HepG2 (cell line): Measurements from ENCODE around the gene SLC17A9. TPM values are rescaled to one million over a fixed set of nuclear protein-coding genes. Genes with fewer than 3 reads are reported as not detected.

ENCODE experiments used
- AGO2 ChIP-seq: fragments of 200-400 bp; formaldehyde crosslinking; optimal IDR thresholded peaks from 2 replicates; pipeline ENCODE3; 2017; ENCODE audit warnings: mild to moderate bottlenecking, low read depth, low read length, moderate library complexity
- ARNT2 ChIP-seq: sonication (generic); formaldehyde crosslinking; IDR thresholded peaks from 2 replicates; pipeline ENCODE4 v1.8.0; 2022; ENCODE audit warnings: mild to moderate bottlenecking, low read depth, missing genetic modification reagents, moderate library complexity
- CBX2 ChIP-seq, 2 experiments: fragments of 200-600 bp in 1 of 2; sonication (generic); formaldehyde crosslinking in 1 of 2; IDR thresholded peaks; 2 replicates each; pipeline versions ENCODE4 v1.7.0 to v1.8.1; 2018 to 2022; ENCODE audit warnings: low read depth in 2 of 2, low read length in 1 of 2, mild to moderate bottlenecking in 1 of 2, missing genetic modification reagents in 1 of 2
- CREM ChIP-seq, 2 experiments: sonication (generic) in 1 of 2; formaldehyde crosslinking in 1 of 2; IDR thresholded peaks; 2 replicates each; pipeline versions ENCODE4 v1.4.0 to v1.6.1; 2016 to 2020; ENCODE audit warnings: antibody characterized with exemption in 1 of 2, mild to moderate bottlenecking in 1 of 2, missing genetic modification reagents in 1 of 2
- NCOR1 ChIP-seq: fragments of 200-600 bp; sonication (generic); IDR thresholded peaks from 2 replicates; pipeline ENCODE4 v1.7.0; 2017; ENCODE audit warnings: antibody characterized with exemption, low read length, borderline replicate concordance
- RBFOX2 ChIP-seq: fragments of 200-400 bp; formaldehyde crosslinking; IDR thresholded peaks from 2 replicates; pipeline ENCODE4 v1.6.1; 2017; ENCODE audit warnings: low read depth, mild to moderate bottlenecking, low read length
- RCOR2 ChIP-seq: IDR thresholded peaks from 2 replicates; pipeline ENCODE4 v1.6.1; 2016; ENCODE audit warnings: missing biosample characterization, missing genetic modification reagents
- REXO4 ChIP-seq: sonication (generic); formaldehyde crosslinking; IDR thresholded peaks from 2 replicates; pipeline ENCODE4 v1.8.0; 2022; ENCODE audit warnings: missing genetic modification reagents, mild to moderate bottlenecking, borderline replicate concordance
- SSRP1 ChIP-seq: IDR thresholded peaks from 2 replicates; pipeline ENCODE4 v1.6.1; 2016; ENCODE audit warnings: control low read depth
- TEAD2 ChIP-seq: sonication (generic); formaldehyde crosslinking; IDR thresholded peaks from 2 replicates; pipeline ENCODE4 v1.9.0; 2021; ENCODE audit warnings: missing genetic modification reagents
- TSC22D2 ChIP-seq: sonication (generic); formaldehyde crosslinking; IDR thresholded peaks from 2 replicates; pipeline ENCODE4 v1.5.1; 2020; ENCODE audit warnings: missing genetic modification reagents, mild to moderate bottlenecking, borderline replicate concordance
- WIZ ChIP-seq: sonication (generic); formaldehyde crosslinking; IDR thresholded peaks from 2 replicates; pipeline ENCODE4 v1.5.1; 2020; ENCODE audit warnings: mild to moderate bottlenecking, missing genetic modification reagents
- ZBTB38 ChIP-seq: sonication (generic); formaldehyde crosslinking; IDR thresholded peaks from 2 replicates; pipeline ENCODE4 v1.5.1; 2020; ENCODE audit warnings: mild to moderate bottlenecking, missing genetic modification reagents
- ZFY ChIP-seq: sonication (generic); formaldehyde crosslinking; IDR thresholded peaks from 2 replicates; pipeline ENCODE4 v1.4.0; 2020; ENCODE audit warnings: missing genetic modification reagents
- ZSCAN29 ChIP-seq: sonication (generic); formaldehyde crosslinking; conservative IDR thresholded peaks from 2 replicates; pipeline ENCODE4 v1.4.0; 2020; ENCODE audit warnings: mild to moderate bottlenecking, missing genetic modification reagents
- polyA plus RNA-seq, 8 experiments: library from polyadenylated mRNA; depleted of rRNA in 3 of 8; stranded (reverse) in 7 of 8; unstranded in 1 of 8; fragments of >200 nt; fragmentation: Illumina TruSeq in 4 of 8; extraction: Trizol in 4 of 8; gene quantifications; 2 replicates each; pipeline versions ENCODE4 v1.2.1 to v1.2.3, GENCODE V29; 2011 to 2016; ENCODE audit warnings: low read depth in 4 of 8, missing spikeins in 1 of 8, mixed read lengths in 1 of 8; ENCODE audit not compliant: insufficient read depth in 1 of 8
- total RNA-seq, 5 experiments: library from RNA; depleted of rRNA; stranded (reverse); fragments of >200 nt; fragmentation: Illumina TruSeq; extraction: Trizol; gene quantifications; 2 replicates each; pipeline ENCODE4 v1.2.3, GENCODE V29; 2016; ENCODE audit warnings: low read depth in 1 of 5
- TF ChIP-seq, protein P1 (sequence below): sonication (generic); formaldehyde crosslinking; IDR thresholded peaks from 2 replicates; pipeline ENCODE4 v1.4.0; 2020; ENCODE audit warnings: missing genetic modification reagents
- TF ChIP-seq, protein P2 (sequence below): IDR thresholded peaks from 2 replicates; pipeline ENCODE4 v1.6.1; 2016; ENCODE audit warnings: low read depth, missing genetic modification reagents, missing compliant biosample characterization
- TF ChIP-seq, protein P3 (sequence below): sonication (generic); formaldehyde crosslinking; IDR thresholded peaks from 2 replicates; pipeline ENCODE4 v1.4.0; 2020; ENCODE audit warnings: mild to moderate bottlenecking, missing genetic modification reagents

The SLC17A9 gene
- total and polyA plus RNA-seq, 2 of the 13 experiments (the other 11 are each of a cell fraction or from before 2014, with no cell fraction given) = 110 to 191 TPM

DNA sequence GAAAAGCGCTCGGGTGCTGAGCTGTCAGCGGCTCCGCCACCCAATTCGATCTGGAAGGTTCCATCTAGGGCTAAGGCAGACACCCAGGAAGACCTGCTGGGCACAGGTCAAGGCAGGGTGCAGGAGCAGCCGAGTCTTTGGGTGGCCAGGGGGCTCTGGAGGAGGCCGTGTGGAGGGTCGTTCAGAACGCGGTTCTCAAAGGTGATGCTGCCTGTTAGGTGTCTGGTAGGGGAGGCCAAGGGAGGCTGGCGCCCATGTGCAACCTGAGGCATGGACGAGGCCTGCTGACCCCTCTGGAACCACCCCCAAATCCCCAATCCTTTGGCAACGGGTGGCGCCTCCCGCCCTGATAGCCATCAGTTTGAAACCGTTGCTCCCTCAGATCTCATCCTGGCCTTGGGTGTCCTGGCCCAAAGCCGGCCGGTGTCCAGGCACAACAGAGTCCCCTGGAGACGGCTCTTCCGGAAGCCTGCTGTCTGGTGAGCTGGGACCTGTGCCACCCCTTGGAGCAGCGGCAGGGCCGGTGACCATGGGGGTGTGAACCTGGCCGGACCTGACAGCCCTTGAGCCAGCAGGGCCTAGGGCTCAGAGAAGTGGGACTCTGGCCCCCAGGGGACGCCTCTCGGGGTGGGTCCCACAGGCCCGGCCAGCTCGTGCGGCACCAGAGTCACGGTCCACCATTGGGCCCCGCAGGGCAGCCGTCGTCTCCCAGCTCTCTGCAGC lies 10.5 kb downstream of the SLC17A9 start (continued):
- TF ChIP-seq TEAD2 (CRISPR knock-in tag) (no peak), ZBTB38 (CRISPR knock-in tag) (no peak), CBX2 (IDR thresholded peaks at IDR 0.05; ENCODE audit: low read depth, low read length) (no peak), CBX2 (CRISPR knock-in tag; IDR thresholded peaks at IDR 0.05; ENCODE audit: low read depth) (no peak), SSRP1 (CRISPR knock-in tag) (0 out of 2 replicates have a peak, but pooled peaks have one; percentile 0), ZFY (CRISPR knock-in tag) (no peak), ZSCAN29 (CRISPR knock-in tag) (no peak), AGO2 (peak; percentile 92), TSC22D2 (no peak), REXO4 (CRISPR knock-in tag) (no peak), CREM (IDR thresholded peaks at IDR 0.05) (no peak), CREM (CRISPR knock-in tag; IDR thresholded peaks at IDR 0.05) (no peak), NCOR1 (no peak), RCOR2 (CRISPR knock-in tag) (no peak), WIZ (no peak), RBFOX2 (peak; percentile 73), ARNT2 (CRISPR knock-in tag) (no peak)
- TF ChIP-seq, protein P1, sequence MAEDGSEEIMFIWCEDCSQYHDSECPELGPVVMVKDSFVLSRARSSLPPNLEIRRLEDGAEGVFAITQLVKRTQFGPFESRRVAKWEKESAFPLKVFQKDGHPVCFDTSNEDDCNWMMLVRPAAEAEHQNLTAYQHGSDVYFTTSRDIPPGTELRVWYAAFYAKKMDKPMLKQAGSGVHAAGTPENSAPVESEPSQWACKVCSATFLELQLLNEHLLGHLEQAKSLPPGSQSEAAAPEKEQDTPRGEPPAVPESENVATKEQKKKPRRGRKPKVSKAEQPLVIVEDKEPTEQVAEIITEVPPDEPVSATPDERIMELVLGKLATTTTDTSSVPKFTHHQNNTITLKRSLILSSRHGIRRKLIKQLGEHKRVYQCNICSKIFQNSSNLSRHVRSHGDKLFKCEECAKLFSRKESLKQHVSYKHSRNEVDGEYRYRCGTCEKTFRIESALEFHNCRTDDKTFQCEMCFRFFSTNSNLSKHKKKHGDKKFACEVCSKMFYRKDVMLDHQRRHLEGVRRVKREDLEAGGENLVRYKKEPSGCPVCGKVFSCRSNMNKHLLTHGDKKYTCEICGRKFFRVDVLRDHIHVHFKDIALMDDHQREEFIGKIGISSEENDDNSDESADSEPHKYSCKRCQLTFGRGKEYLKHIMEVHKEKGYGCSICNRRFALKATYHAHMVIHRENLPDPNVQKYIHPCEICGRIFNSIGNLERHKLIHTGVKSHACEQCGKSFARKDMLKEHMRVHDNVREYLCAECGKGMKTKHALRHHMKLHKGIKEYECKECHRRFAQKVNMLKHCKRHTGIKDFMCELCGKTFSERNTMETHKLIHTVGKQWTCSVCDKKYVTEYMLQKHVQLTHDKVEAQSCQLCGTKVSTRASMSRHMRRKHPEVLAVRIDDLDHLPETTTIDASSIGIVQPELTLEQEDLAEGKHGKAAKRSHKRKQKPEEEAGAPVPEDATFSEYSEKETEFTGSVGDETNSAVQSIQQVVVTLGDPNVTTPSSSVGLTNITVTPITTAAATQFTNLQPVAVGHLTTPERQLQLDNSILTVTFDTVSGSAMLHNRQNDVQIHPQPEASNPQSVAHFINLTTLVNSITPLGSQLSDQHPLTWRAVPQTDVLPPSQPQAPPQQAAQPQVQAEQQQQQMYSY (CRISPR knock-in tag) = no peak
- TF ChIP-seq, protein P2, sequence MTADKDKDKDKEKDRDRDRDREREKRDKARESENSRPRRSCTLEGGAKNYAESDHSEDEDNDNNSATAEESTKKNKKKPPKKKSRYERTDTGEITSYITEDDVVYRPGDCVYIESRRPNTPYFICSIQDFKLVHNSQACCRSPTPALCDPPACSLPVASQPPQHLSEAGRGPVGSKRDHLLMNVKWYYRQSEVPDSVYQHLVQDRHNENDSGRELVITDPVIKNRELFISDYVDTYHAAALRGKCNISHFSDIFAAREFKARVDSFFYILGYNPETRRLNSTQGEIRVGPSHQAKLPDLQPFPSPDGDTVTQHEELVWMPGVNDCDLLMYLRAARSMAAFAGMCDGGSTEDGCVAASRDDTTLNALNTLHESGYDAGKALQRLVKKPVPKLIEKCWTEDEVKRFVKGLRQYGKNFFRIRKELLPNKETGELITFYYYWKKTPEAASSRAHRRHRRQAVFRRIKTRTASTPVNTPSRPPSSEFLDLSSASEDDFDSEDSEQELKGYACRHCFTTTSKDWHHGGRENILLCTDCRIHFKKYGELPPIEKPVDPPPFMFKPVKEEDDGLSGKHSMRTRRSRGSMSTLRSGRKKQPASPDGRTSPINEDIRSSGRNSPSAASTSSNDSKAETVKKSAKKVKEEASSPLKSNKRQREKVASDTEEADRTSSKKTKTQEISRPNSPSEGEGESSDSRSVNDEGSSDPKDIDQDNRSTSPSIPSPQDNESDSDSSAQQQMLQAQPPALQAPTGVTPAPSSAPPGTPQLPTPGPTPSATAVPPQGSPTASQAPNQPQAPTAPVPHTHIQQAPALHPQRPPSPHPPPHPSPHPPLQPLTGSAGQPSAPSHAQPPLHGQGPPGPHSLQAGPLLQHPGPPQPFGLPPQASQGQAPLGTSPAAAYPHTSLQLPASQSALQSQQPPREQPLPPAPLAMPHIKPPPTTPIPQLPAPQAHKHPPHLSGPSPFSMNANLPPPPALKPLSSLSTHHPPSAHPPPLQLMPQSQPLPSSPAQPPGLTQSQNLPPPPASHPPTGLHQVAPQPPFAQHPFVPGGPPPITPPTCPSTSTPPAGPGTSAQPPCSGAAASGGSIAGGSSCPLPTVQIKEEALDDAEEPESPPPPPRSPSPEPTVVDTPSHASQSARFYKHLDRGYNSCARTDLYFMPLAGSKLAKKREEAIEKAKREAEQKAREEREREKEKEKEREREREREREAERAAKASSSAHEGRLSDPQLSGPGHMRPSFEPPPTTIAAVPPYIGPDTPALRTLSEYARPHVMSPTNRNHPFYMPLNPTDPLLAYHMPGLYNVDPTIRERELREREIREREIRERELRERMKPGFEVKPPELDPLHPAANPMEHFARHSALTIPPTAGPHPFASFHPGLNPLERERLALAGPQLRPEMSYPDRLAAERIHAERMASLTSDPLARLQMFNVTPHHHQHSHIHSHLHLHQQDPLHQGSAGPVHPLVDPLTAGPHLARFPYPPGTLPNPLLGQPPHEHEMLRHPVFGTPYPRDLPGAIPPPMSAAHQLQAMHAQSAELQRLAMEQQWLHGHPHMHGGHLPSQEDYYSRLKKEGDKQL (CRISPR knock-in tag) = no peak
- TF ChIP-seq, protein P3, sequence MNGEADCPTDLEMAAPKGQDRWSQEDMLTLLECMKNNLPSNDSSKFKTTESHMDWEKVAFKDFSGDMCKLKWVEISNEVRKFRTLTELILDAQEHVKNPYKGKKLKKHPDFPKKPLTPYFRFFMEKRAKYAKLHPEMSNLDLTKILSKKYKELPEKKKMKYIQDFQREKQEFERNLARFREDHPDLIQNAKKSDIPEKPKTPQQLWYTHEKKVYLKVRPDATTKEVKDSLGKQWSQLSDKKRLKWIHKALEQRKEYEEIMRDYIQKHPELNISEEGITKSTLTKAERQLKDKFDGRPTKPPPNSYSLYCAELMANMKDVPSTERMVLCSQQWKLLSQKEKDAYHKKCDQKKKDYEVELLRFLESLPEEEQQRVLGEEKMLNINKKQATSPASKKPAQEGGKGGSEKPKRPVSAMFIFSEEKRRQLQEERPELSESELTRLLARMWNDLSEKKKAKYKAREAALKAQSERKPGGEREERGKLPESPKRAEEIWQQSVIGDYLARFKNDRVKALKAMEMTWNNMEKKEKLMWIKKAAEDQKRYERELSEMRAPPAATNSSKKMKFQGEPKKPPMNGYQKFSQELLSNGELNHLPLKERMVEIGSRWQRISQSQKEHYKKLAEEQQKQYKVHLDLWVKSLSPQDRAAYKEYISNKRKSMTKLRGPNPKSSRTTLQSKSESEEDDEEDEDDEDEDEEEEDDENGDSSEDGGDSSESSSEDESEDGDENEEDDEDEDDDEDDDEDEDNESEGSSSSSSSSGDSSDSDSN = no peak
